PFSK-1 (cell line): ENCODE results near the gene STARD3.

ENCODE experiments used
- FOXP2 ChIP-seq: optimal IDR thresholded peaks from 2 replicates; pipeline ENCODE3; 2011; ENCODE audit warnings: borderline replicate concordance, control low read depth, inconsistent platforms; ENCODE audit not compliant: insufficient read depth; ENCODE audit errors: extremely low read length, extremely low read depth
- POLR2AphosphoS5 ChIP-seq: IDR thresholded peaks from 2 replicates; pipeline ENCODE4 v1.6.1; 2012; ENCODE audit warnings: low read depth, mild to moderate bottlenecking, control low read depth, low read length, moderate library complexity
- SIN3A ChIP-seq: IDR thresholded peaks from 2 replicates; pipeline ENCODE4 v1.6.1; 2012; ENCODE audit warnings: mild to moderate bottlenecking, low read length, moderate library complexity, borderline replicate concordance; ENCODE audit not compliant: insufficient read depth
- TAF1 ChIP-seq: IDR thresholded peaks from 2 replicates; pipeline ENCODE4 v1.6.1; 2012; ENCODE audit warnings: low read length, control low read depth, borderline replicate concordance; ENCODE audit not compliant: insufficient read depth
- TF ChIP-seq, protein P1 (sequence below), 2 experiments: IDR thresholded peaks; 2 replicates each; pipeline versions ENCODE4 v1.6.1 to v1.8.0; 2011 to 2012; ENCODE audit warnings: low read depth in 2 of 2, low read length in 2 of 2, control low read depth in 1 of 2, inconsistent platforms in 1 of 2, mild to moderate bottlenecking in 1 of 2, moderate library complexity in 1 of 2; ENCODE audit not compliant: insufficient read depth in 1 of 2

The STARD3 gene

DNA sequence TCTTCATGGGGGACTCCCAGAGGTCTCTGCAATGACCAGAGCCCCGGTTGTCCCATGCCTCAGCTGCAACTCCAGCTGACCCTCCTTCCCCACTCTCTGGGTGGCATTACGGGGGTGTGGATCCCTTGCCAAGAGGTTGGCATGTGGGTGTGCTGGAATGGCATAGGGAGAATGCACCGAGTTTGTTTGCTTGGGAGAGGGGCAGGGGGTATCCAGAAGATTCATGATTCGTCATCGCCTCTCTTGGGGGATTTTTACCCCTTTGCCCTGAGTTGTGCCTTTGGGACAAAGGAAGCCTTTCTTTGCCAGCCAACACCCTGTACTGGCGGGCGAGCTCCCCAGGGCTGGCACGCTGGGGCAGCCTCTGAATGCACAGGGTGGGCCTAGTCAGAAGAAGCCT is 69.4 kb downstream of the STARD3 start:
- TF ChIP-seq POLR2AphosphoS5 (no peak), SIN3A (no peak), TAF1 (no peak), FOXP2 (no peak)
- TF ChIP-seq, protein P1, sequence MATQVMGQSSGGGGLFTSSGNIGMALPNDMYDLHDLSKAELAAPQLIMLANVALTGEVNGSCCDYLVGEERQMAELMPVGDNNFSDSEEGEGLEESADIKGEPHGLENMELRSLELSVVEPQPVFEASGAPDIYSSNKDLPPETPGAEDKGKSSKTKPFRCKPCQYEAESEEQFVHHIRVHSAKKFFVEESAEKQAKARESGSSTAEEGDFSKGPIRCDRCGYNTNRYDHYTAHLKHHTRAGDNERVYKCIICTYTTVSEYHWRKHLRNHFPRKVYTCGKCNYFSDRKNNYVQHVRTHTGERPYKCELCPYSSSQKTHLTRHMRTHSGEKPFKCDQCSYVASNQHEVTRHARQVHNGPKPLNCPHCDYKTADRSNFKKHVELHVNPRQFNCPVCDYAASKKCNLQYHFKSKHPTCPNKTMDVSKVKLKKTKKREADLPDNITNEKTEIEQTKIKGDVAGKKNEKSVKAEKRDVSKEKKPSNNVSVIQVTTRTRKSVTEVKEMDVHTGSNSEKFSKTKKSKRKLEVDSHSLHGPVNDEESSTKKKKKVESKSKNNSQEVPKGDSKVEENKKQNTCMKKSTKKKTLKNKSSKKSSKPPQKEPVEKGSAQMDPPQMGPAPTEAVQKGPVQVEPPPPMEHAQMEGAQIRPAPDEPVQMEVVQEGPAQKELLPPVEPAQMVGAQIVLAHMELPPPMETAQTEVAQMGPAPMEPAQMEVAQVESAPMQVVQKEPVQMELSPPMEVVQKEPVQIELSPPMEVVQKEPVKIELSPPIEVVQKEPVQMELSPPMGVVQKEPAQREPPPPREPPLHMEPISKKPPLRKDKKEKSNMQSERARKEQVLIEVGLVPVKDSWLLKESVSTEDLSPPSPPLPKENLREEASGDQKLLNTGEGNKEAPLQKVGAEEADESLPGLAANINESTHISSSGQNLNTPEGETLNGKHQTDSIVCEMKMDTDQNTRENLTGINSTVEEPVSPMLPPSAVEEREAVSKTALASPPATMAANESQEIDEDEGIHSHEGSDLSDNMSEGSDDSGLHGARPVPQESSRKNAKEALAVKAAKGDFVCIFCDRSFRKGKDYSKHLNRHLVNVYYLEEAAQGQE (IDR thresholded peaks at IDR 0.05; ENCODE audit: insufficient read depth in 1 of 2, low read depth in 2 of 2, low read length in 2 of 2), result no peak

GRCh38 chr17:39706921-39707337 is 70.0 kb downstream of the STARD3 start:
- no peak for TF ChIP-seq TAF1
- TF ChIP-seq POLR2AphosphoS5, result no peak
- TF ChIP-seq, protein P1 (IDR thresholded peaks at IDR 0.05; ENCODE audit: insufficient read depth in 1 of 2, low read depth in 2 of 2, low read length in 2 of 2), result no peak
- TF ChIP-seq FOXP2, result no peak
- no peak for TF ChIP-seq SIN3A

- TF ChIP-seq POLR2AphosphoS5 (no peak), SIN3A (no peak), FOXP2 (no peak), TAF1 (no peak)
- TF ChIP-seq, protein P1 (IDR thresholded peaks at IDR 0.05; ENCODE audit: insufficient read depth in 1 of 2, low read depth in 2 of 2, low read length in 2 of 2), result no peak
Measured at GRCh38 chr17:39709319-39709997, 72.5 kb downstream of the STARD3 start.

DNA sequence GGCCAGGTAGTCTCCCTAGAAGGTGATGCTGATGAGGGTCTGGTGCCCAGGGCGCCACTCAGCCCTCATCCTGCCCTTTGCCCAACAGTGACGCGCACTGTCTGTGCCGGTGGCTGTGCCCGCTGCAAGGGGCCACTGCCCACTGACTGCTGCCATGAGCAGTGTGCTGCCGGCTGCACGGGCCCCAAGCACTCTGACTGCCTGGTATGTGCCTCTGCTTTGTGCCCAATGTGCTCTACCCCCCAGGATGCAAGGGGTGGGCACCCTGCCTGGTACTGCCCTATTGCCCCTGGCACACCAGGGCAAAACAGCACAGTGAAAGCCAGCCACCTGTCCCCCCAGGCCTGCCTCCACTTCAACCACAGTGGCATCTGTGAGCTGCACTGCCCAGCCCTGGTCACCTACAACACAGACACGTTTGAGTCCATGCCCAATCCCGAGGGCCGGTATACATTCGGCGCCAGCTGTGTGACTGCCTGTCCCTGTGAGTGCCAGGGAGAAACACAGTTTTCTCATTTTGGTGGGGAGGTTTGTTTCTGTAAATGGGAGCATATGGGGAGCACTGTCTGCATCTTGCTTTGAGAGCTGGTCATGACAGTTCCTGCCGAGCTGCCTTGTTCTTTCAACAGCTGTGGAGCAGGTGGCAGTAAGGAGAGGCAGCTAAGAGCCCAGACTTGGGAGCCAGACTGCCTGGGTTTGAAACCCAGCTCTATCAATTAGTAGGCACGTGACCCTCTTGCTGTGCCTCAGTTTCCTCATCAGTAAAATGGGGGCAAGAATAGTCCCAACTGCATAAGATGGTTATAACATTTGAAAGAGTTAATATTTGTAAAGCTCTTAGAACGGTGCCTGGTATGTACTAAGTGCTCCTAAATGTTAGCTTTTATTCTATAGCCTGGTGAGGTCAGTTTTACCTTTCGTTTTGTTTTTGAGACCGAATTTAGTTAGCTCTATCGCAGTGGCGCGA is 73.3 kb downstream of the STARD3 start:
- TF ChIP-seq, protein P1 (IDR thresholded peaks at IDR 0.05; ENCODE audit: insufficient read depth in 1 of 2, low read depth in 2 of 2, low read length in 2 of 2), result no peak
- no peak for TF ChIP-seq TAF1
- TF ChIP-seq POLR2AphosphoS5, result no peak
- no peak for TF ChIP-seq FOXP2
- TF ChIP-seq SIN3A, result no peak
